AG04450 (cell line): Measurements from ENCODE around the gene HIVEP2. TPM values are rescaled to one million over a fixed set of nuclear protein-coding genes. Genes with fewer than 3 reads are reported as not detected.

Source experiments
- CTCF ChIA-PET: fragments of 300-600, 350-600 bp; formaldehyde crosslinking; extraction: SDS; loops from one replicate; lab custom pipeline; 2022; ENCODE audit warnings: antibody characterized with exemption, inconsistent platforms; lab: Charles Lee
- POLR2A ChIA-PET: fragments of 350-600 bp; formaldehyde crosslinking; extraction: SDS; loops from one replicate; lab custom pipeline; 2021; ENCODE audit warnings: antibody characterized with exemption, inconsistent platforms; lab: Yijun Ruan, JAX
- DNase-seq: peaks from one replicate; pipeline ENCODE4 v3.0.0-alpha.2; 2011; ENCODE audit warnings: low read depth, low spot score
- H3K27ac ChIP-seq: one replicate; pipeline ENCODE4 v1.5.1; 2012; ENCODE audit warnings: low read depth, low read length, control low read depth
- H3K27me3 ChIP-seq: one replicate; pipeline ENCODE4 v1.6.0; 2012; ENCODE audit warnings: low read length; ENCODE audit not compliant: control insufficient read depth, insufficient read depth
- H3K4me3 ChIP-seq: 2 replicates; pipeline ENCODE4 v1.5.1; 2011; ENCODE audit warnings: mild to moderate bottlenecking, low read depth, low read length, control low read depth
- H3K9me3 ChIP-seq: 2 replicates; pipeline ENCODE4 v1.5.1; 2012; ENCODE audit warnings: low read length; ENCODE audit not compliant: control insufficient read depth, insufficient read depth
- CTCF ChIP-seq: IDR thresholded peaks from 2 replicates; pipeline ENCODE4 v1.5.1; 2011; ENCODE audit warnings: low read depth, low read length, control low read depth, inconsistent platforms
- polyA plus RNA-seq: library from polyadenylated mRNA; depleted of rRNA; stranded (reverse); fragments of >200 nt; gene quantifications from 2 replicates; pipeline ENCODE4 v1.2.3, GENCODE V29; 2011

HIVEP2 gene
- polyA plus RNA-seq, 1 experiment, result 4.9 TPM

- ChIA-PET CTCF (no interaction called here), POLR2A (no interaction called here)
- no peak for TF ChIP-seq CTCF
- Histone ChIP-seq H3K27ac (no peak overlapping the region), H3K27me3 (no peaks in the 10 kb centered on the region), H3K4me3 (no peak overlapping the region), H3K9me3 (no peaks in the 10 kb centered on the region)
- DNase-seq, result no peak
Measured at GRCh38 chr6:142851601-142852000, 93.4 kb downstream of the HIVEP2 start.

GRCh38 chr6:142850679-142851423 is 94.1 kb downstream of the HIVEP2 start:
- Histone ChIP-seq H3K27ac (no peak overlapping the region), H3K4me3 (no peak overlapping the region), H3K9me3 (no peaks in the 10 kb centered on the region), H3K27me3 (no peaks in the 10 kb centered on the region)
- TF ChIP-seq CTCF, result no peak
- DNase-seq, result no peak
- ChIA-PET CTCF (no interaction called here), POLR2A (no interaction called here)

GRCh38 chr6:142848976-142849375 is 96.0 kb downstream of the HIVEP2 start:
- no peaks in the 10 kb centered on the region for H3K27me3 ChIP-seq
- H3K9me3 ChIP-seq, result no peaks in the 10 kb centered on the region
- H3K4me3 ChIP-seq, result no peak overlapping the region
- DNase-seq, result no peak
- no peak overlapping the region for H3K27ac ChIP-seq
- POLR2A ChIA-PET, result no interaction called here
- no peak for TF ChIP-seq CTCF
- CTCF ChIA-PET, result interaction anchor here (0.7 kb wide), 2 partner anchors 31 to 372 kb away, joined by 3 read pairs; no protein-coding TSS in a partner anchor

GRCh38 chr6:142848156-142848555 is 96.8 kb downstream of the HIVEP2 start:
- H3K4me3 ChIP-seq, result no peak overlapping the region
- POLR2A ChIA-PET, result no interaction called here
- TF ChIP-seq CTCF, result no peak
- no peaks in the 10 kb centered on the region for H3K27me3 ChIP-seq
- DNase-seq, result no peak
- CTCF ChIA-PET, result no interaction called here
- H3K27ac ChIP-seq, result no peak overlapping the region
- H3K9me3 ChIP-seq, result no peaks in the 10 kb centered on the region

- peak; percentile 61 for DNase-seq
- no peaks in the 10 kb centered on the region for H3K9me3 ChIP-seq
- H3K27ac ChIP-seq, result peak overlapping the region; percentile 54
- no peaks in the 10 kb centered on the region for H3K27me3 ChIP-seq
- ChIA-PET POLR2A (no interaction called here), CTCF (no interaction called here)
- no peak overlapping the region for H3K4me3 ChIP-seq
- no peak for TF ChIP-seq CTCF
Measured at GRCh38 chr6:142846883-142847287, 98.1 kb downstream of the HIVEP2 start.
